Stimulated activated CD4-positive, alpha-beta T cell treated with anti-CD3 and anti-CD28 coated beads, Interleukin-12 subunit alpha, Interleukin-12 subunit beta, amount 100 ng/mL, for 24 hours (primary cell): ENCODE results near the gene HUS1.
"Not testable (repeated sequence)": the region's sequence is repeated elsewhere in the genome, so short reads cannot be mapped to it uniquely, and the experiment has no call there.

ENCODE experiments used
- DNase-seq, 2 experiments: peaks; one replicate each; pipeline ENCODE4 v3.0.0-alpha.2; 2020; ENCODE audit warnings: low read depth in 2 of 2

HUS1 gene

GRCh38 chr7:47923081-47923875 is 56.1 kb downstream of the HUS1 start:
- not testable (repeated sequence) for DNase-seq

- DNase-seq, result not testable (repeated sequence)
Measured at GRCh38 chr7:47916514-47916913, 62.9 kb downstream of the HUS1 start.

- no peak for DNase-seq
Measured at GRCh38 chr7:47915616-47915976, 63.8 kb downstream of the HUS1 start.

- no peak for DNase-seq
Measured at GRCh38 chr7:47914717-47915615, 64.4 kb downstream of the HUS1 start.
